K562 (cell line): ENCODE measurements around the gene METAP1D. TPM values are rescaled to one million over a fixed set of nuclear protein-coding genes. Genes with fewer than 3 reads are reported as not detected.
A peak's percentile ranks its signal among the peaks of the same experiment; 100 is the strongest.

Experiments
- ATAC-seq: fragments of 200-7000 bp; cut with Tn5 transposase; 3 replicates; pipeline ENCODE4 v1.9.1; 2020; ENCODE audit warnings: moderate library complexity
- BruUV-seq: library from RNA; stranded (reverse); fragments of 400-500 nt; replicated peaks from 2 replicates; lab custom pipeline; 2021; lab: Mats Ljungman, UMichigan
- CTCF ChIA-PET: fragments of 300-600 bp; formaldehyde crosslinking; extraction: SDS; loops from one replicate; lab custom pipeline; 2021; ENCODE audit warnings: low intra/inter-chr PET ratio; lab: Yijun Ruan, JAX
- POLR2A ChIA-PET: fragments of 300-600, 350-650 bp; sonication (Branson Sonifier 250); formaldehyde crosslinking; extraction: SDS; loops from one replicate; lab custom pipeline; 2021; ENCODE audit warnings: antibody characterized with exemption, inconsistent platforms; lab: Yijun Ruan, JAX
- DNase-seq, 4 experiments: peaks; one replicate each; pipeline versions ENCODE4 v3.0.0 to v3.0.0-alpha.2; 2011 to 2018; ENCODE audit warnings: low spot score in 3 of 4, mixed read lengths in 3 of 4; ENCODE audit errors: extremely low read depth in 1 of 4
- FAIRE-seq: peaks from 2 replicates; lab custom pipeline; 2011; peaks lifted over from hg19 to GRCh38; lab: Jason Lieb, UNC
- H2AFZ ChIP-seq: 2 replicates; pipeline ENCODE4 v1.6.0; 2011; ENCODE audit warnings: low read depth, low read length, control low read depth, inconsistent platforms
- H3K27ac ChIP-seq: fragments of 200-600 bp; 3 replicates; pipeline ENCODE4 v1.8.0; 2011; ENCODE audit warnings: low read depth, mild to moderate bottlenecking, control low read depth, inconsistent platforms, low read length, moderate library complexity, mixed read lengths; ENCODE audit errors: extremely low read depth
- H3K27me3 ChIP-seq, 2 experiments: fragments of 300-600 bp in 1 of 2; 2 replicates in 1 of 2; 3 replicates in 1 of 2; pipeline versions ENCODE4 v1.6.0 to v1.8.0; 2011; ENCODE audit warnings: inconsistent platforms in 2 of 2, low read length in 2 of 2, mild to moderate bottlenecking in 1 of 2, mixed read lengths in 1 of 2, moderate library complexity in 1 of 2; ENCODE audit not compliant: control insufficient read depth in 2 of 2, insufficient read depth in 2 of 2
- H3K36me3 ChIP-seq: fragments of 300-600 bp; 3 replicates; pipeline ENCODE4 v1.8.0; 2011; ENCODE audit warnings: mild to moderate bottlenecking, low read length, inconsistent platforms; ENCODE audit not compliant: control insufficient read depth, insufficient read depth
- H3K4me1 ChIP-seq, 2 experiments: fragments of 200-600 bp in 1 of 2; replicated peaks in 1 of 2; 2 replicates in 1 of 2; 3 replicates in 1 of 2; pipeline versions ENCODE4 v1.5.1 to v1.8.0; 2011; ENCODE audit warnings: inconsistent platforms in 2 of 2, low read length in 2 of 2, mild to moderate bottlenecking in 1 of 2, mixed read lengths in 1 of 2, moderate library complexity in 1 of 2; ENCODE audit not compliant: control insufficient read depth in 2 of 2, insufficient read depth in 2 of 2
- H3K4me2 ChIP-seq: 2 replicates; pipeline ENCODE4 v1.6.1; 2011; ENCODE audit warnings: low read length, control low read depth, inconsistent platforms, mixed read lengths; ENCODE audit not compliant: insufficient read depth
- H3K4me3 ChIP-seq: fragments of 200-600 bp; sonication (generic), shearing (Covaris generic); 2 replicates; pipeline ENCODE4 v1.5.1; 2016; ENCODE audit warnings: control low read depth, inconsistent platforms
- H3K79me2 ChIP-seq: fragments of 200-600 bp; 3 replicates; pipeline ENCODE4 v1.8.0; 2011; ENCODE audit warnings: low read length, inconsistent platforms; ENCODE audit not compliant: control insufficient read depth, insufficient read depth
- H3K9ac ChIP-seq, 2 experiments: 2 replicates each; pipeline versions ENCODE4 v1.6.0 to v1.6.1; 2011; ENCODE audit warnings: low read depth in 2 of 2, low read length in 2 of 2, control low read depth in 1 of 2, inconsistent platforms in 1 of 2, mild to moderate bottlenecking in 1 of 2, mixed read lengths in 1 of 2; ENCODE audit not compliant: insufficient read depth in 1 of 2
- H3K9me1 ChIP-seq: one replicate; pipeline ENCODE4 v1.6.0; 2011; ENCODE audit warnings: inconsistent platforms, mild to moderate bottlenecking, low read length, moderate library complexity; ENCODE audit not compliant: control insufficient read depth, insufficient read depth
- H3K9me3 ChIP-seq: replicated peaks from 2 replicates; pipeline ENCODE4 v1.5.1; 2011; ENCODE audit warnings: low read depth, low read length, inconsistent platforms; ENCODE audit not compliant: control insufficient read depth, insufficient read depth
- H4K20me1 ChIP-seq: replicated peaks from 2 replicates; pipeline ENCODE4 v1.6.1; 2011; ENCODE audit warnings: low read length, inconsistent platforms, mixed read lengths; ENCODE audit not compliant: control insufficient read depth, insufficient read depth
- ETV5 ChIP-seq: sonication (generic); formaldehyde crosslinking; IDR thresholded peaks from 2 replicates; pipeline ENCODE4 v1.4.0; 2020; ENCODE audit warnings: low read depth, mild to moderate bottlenecking, missing genetic modification reagents
- KLF13 ChIP-seq: fragments of 450-650 bp; IDR thresholded peaks from 2 replicates; pipeline ENCODE4 v1.6.1; 2016; ENCODE audit warnings: missing genetic modification characterization, low read depth, mild to moderate bottlenecking, missing compliant biosample characterization, moderate library complexity, borderline replicate concordance
- WGBS: fragments of 100-300 bp; shearing (Covaris generic); methylation state at CpG from one replicate; pipeline ENCODE4 v1.1.6; 2016; ENCODE audit warnings: low coverage, mixed read lengths; ENCODE audit not compliant: insufficient coverage; ENCODE audit errors: missing lambda C conversion rate; 5-methylcytosine and 5-hydroxymethylcytosine counted together
- in situ Hi-C: fragments of 300-500 bp; cut with MboI; formaldehyde crosslinking; loops from 4 replicates; pipeline ENCODE4 v1.15.0; 2018; ENCODE audit warnings: inconsistent platforms, mixed read lengths
- intact Hi-C: fragments of 100-400 bp; cut with micrococcal nuclease; formaldehyde crosslinking; loops from 2 replicates; pipeline ENCODE4 v1.14.2; 2022
- polyA plus RNA-seq, 8 experiments: library from polyadenylated mRNA; depleted of rRNA in 4 of 8; stranded (reverse) in 5 of 8; unstranded in 3 of 8; fragments of >200 nt; fragmentation: Nextera tagmentation in 2 of 8; fragmentation: Illumina TruSeq in 1 of 8; extraction: Ambion mirVana in 2 of 8; extraction: Trizol in 1 of 8; gene quantifications; 2 replicates each; pipeline versions ENCODE4 v1.2.1 to v1.2.3, GENCODE V29; 2011 to 2014; ENCODE audit warnings: inconsistent platforms in 1 of 8, missing spikeins in 1 of 8
- total RNA-seq, 7 experiments: library from RNA; depleted of rRNA in 6 of 7; stranded (reverse); fragments of >200 nt in 6 of 7; fragmentation: Illumina TruSeq in 2 of 7; extraction: Trizol in 2 of 7; gene quantifications; 2 replicates each; pipeline versions ENCODE4 v1.2.1 to v1.2.3, GENCODE V29; 2011 to 2021; ENCODE audit warnings: low replicate concordance in 1 of 7
- TF ChIP-seq, protein P1 (sequence below), 2 experiments: fragments of 450-650 bp in 1 of 2; IDR thresholded peaks; 2 replicates each; pipeline ENCODE4 v1.6.1; 2011 to 2017; ENCODE audit warnings: low read depth in 2 of 2, antibody characterized with exemption in 1 of 2, borderline replicate concordance in 1 of 2, low read length in 1 of 2, mild to moderate bottlenecking in 1 of 2, mixed read lengths in 1 of 2; ENCODE audit not compliant: control insufficient read depth in 1 of 2

The METAP1D gene
- total and polyA plus RNA-seq, 9 of the 15 experiments (the other 6 are each of a cell fraction or from before 2014, with no cell fraction given) = 8.0 to 23.4 (median 15.7) TPM

DNA sequence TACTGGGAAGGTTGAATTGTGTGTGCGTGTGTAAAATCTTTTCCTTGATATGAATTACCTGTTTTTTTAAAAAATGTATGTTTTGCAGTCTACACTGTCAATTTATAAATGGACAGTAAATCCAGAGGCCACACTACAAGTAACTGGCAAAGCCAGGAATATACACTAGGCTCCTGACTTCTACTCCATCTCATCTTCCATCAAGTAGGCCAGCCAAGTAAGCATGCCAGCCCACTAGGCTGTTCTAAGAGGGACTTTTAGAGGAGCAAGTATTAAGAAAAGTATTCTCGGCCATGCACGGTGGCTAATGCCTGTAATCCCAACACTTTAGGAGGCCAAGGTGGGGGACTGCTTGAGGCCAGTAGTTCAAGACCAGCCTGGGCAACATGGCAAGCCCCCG is 13.0 kb upstream of the METAP1D start:
- Histone ChIP-seq H3K79me2 (no peaks in the 10 kb centered on the region), H3K36me3 (peaks cover 28% of the 10 kb centered on the region), H3K27me3 (no peaks in the 10 kb centered on the region), H2AFZ (no peak overlapping the region), H3K4me3 (no peak overlapping the region), H3K4me2 (no peak overlapping the region), H3K9me3 (no peaks in the 10 kb centered on the region), H3K27ac (no peak overlapping the region), H3K4me1 (peaks cover 0 to 3% of the 10 kb centered on the region in 2 experiments; a peak in 1 of 5 replicates), H4K20me1 (no peaks in the 10 kb centered on the region), H3K9me1 (no peaks in the 10 kb centered on the region), H3K9ac (no peak overlapping the region)
- POLR2A ChIA-PET = no interaction called here
- no TSS peak for BruUV-seq
- ATAC-seq (peak; percentile 18; the same call in 2 of the 3 replicates), FAIRE-seq (no peak), DNase-seq (no peak)
- WGBS = 81% methylated on average over 4 of the region's 4 CpGs
- CTCF ChIA-PET = no interaction called here
- intact Hi-C loops (no loop called here), in situ Hi-C loops (no loop called here)
- TF ChIP-seq KLF13 (tag) = no peak
- TF ChIP-seq, protein P1, sequence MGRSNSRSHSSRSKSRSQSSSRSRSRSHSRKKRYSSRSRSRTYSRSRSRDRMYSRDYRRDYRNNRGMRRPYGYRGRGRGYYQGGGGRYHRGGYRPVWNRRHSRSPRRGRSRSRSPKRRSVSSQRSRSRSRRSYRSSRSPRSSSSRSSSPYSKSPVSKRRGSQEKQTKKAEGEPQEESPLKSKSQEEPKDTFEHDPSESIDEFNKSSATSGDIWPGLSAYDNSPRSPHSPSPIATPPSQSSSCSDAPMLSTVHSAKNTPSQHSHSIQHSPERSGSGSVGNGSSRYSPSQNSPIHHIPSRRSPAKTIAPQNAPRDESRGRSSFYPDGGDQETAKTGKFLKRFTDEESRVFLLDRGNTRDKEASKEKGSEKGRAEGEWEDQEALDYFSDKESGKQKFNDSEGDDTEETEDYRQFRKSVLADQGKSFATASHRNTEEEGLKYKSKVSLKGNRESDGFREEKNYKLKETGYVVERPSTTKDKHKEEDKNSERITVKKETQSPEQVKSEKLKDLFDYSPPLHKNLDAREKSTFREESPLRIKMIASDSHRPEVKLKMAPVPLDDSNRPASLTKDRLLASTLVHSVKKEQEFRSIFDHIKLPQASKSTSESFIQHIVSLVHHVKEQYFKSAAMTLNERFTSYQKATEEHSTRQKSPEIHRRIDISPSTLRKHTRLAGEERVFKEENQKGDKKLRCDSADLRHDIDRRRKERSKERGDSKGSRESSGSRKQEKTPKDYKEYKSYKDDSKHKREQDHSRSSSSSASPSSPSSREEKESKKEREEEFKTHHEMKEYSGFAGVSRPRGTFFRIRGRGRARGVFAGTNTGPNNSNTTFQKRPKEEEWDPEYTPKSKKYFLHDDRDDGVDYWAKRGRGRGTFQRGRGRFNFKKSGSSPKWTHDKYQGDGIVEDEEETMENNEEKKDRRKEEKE (IDR thresholded peaks at IDR 0.05; ENCODE audit: borderline replicate concordance in 1 of 2, control insufficient read depth in 1 of 2, low read depth in 2 of 2, low read length in 1 of 2) = no peak
- TF ChIP-seq ETV5 = no peak
- TF ChIP-seq, all 486 proteins: peak for 0
